GM08714 (cell line): ENCODE measurements around the gene RAPGEF2.
"Not testable (repeated sequence)": the region's sequence is repeated elsewhere in the genome, so short reads cannot be mapped to it uniquely, and the experiment has no call there.

Experiments
- H3K4me3 ChIP-seq: fragments of 200-500 bp; sonication (Bioruptor generic); 2 replicates; pipeline ENCODE4 v1.5.1; 2014; ENCODE audit warnings: mild to moderate bottlenecking, low read length, inconsistent platforms
- ZNF274 ChIP-seq: IDR thresholded peaks from 2 replicates; pipeline ENCODE4 v1.6.1; 2012; ENCODE audit warnings: mild to moderate bottlenecking, low read depth, low read length

Gene RAPGEF2

GRCh38 chr4:159110961-159111360 is 8.1 kb downstream of the RAPGEF2 start:
- TF ChIP-seq ZNF274 = no peak
- H3K4me3 ChIP-seq = no peak overlapping the region

DNA sequence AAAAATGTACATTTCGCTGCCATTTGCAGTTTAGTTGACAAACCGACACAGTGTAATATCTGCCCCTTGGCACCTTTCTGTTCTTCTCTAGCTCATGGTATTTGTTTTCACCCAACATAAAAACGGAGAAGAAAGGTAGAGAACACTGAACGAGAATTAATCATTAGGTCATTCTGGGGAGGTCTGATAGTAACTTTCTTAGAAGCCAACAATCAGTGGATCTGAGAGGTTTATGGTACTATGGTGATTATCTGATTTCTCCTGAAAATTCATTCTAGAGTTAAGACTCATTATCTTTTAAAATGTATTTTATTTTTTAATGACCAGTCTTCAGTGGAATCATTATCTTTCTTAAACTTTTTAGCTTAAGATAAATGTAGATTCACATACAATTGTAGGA is 8.5 kb downstream of the RAPGEF2 start:
- no peak for TF ChIP-seq ZNF274
- H3K4me3 ChIP-seq = no peak overlapping the region

DNA sequence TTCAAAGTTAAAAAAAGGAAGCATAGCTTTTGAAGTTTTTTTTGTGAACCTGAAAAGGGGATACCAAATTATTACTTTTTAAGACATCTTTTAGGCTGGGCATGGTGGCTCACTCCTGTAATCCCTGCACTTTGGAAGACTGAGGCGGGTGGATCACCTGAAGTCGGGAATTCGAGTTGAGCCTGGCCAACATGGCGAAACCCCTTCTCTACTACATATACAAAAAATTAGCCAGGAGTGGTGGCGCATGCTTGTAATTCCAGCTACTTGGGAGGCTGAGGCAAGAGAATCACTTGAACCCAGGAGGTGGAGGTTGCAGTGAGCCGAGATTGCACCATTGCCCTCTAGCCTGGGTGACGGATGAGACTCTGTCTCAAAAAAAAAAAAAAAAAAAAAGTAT is 10.5 kb downstream of the RAPGEF2 start:
- H3K4me3 ChIP-seq = not testable (repeated sequence)

DNA sequence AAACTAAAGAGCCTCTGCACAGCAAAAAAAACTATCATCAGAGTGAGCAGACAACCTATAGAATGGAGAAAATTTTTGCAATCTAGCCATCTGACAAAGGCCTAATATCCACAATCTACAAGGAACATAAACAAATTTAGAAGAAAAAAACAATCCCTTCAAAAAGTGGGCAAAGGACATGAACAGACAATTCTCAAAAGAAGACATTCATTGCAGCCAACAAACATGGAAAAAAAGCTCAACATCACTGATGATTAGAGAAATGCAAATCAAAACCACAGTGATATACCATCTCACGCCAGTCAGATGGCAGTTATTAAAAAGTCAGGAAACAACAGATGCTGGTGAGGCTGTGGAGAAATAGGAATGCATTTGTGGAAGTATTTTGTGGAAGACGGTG is 13.2 kb downstream of the RAPGEF2 start:
- H3K4me3 ChIP-seq = not testable (repeated sequence)

- not testable (repeated sequence) for H3K4me3 ChIP-seq
Observed at GRCh38 chr4:159116693-159117092, 13.8 kb downstream of the RAPGEF2 start.

GRCh38 chr4:159117564-159117963 is 14.7 kb downstream of the RAPGEF2 start:
- no peak for TF ChIP-seq ZNF274
- H3K4me3 ChIP-seq = no peak overlapping the region

- no peak for TF ChIP-seq ZNF274
- no peak overlapping the region for H3K4me3 ChIP-seq
Observed at GRCh38 chr4:159117968-159118367, 15.1 kb downstream of the RAPGEF2 start.

DNA sequence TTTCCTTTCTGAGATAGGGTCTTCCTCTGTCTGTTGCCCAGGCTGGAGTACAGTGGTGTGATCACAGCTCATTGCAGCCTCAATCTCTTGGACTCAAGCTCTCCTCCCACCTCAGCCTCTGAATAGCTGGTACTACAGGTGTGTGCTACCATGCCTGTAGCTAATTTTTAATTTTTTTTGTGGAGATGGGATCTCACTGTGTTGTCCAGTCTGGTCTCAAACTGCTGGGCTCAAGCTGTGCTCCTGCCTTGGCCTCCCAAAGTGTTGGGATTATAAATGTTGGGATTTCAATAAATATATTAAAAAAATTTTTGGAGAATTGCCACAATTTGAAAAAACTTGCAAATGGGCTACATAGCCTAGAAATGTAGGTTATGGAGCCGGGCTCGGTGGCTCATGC is 18.5 kb downstream of the RAPGEF2 start:
- no peak for TF ChIP-seq ZNF274
- H3K4me3 ChIP-seq = no peak overlapping the region

DNA sequence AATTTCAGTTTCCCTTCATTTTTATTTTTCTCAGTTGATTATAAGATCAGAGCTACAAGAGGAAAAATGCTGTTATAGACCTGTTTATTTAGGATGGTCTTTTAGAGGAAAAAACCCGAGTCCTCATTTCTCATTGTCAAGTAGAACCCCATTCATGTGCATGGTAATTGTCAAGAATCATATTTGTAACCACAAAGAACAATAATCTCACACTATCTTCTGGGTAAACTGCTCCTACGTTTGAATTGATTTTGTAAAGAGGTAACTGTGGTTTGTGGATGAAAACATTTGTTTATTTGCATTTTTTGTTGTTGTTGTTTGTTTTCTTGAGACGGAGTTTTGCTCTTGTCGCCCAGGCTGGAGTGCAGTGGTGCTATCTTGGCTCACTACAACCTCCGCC is 23.8 kb downstream of the RAPGEF2 start:
- H3K4me3 ChIP-seq = no peak overlapping the region
- no peak for TF ChIP-seq ZNF274

GRCh38 chr4:159127745-159128518 is 25.1 kb downstream of the RAPGEF2 start:
- TF ChIP-seq ZNF274 = no peak

DNA sequence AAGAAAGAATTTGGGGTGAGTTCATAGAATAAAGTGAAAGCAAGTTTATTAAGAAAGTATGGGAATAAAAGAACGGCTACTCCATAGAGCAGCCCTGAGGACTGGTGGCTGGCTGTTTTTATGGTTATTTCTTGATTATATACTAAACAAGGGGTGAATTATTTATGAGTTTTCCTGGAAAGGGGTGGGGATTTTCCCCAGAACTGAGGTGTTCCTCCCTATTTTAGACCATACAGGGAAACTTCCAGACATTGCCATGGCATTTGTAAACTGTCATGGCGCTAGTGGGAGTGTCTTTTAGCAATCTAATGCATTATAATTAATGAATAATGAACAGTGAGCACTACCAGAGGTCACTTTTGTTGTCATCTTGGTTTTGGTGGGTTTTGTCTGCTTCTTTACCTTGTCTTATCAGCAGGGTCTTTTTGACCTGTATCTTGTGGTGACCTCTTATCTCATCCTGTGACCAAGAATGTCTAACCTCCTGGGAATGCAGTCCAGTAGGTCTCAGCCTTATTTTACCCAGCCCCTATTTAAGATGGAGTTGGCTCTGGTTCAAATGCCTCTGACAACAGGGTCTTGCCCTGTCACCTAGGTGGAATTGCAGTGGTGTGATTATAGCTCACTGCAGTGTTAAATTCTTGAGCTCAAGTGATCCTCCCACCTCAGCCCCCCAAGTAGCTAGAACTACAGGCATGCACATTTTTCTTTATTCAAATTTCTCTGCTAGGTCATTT is 27.1 kb downstream of the RAPGEF2 start:
- no peak overlapping the region for H3K4me3 ChIP-seq
- no peak for TF ChIP-seq ZNF274

More at GRCh38 chr4:159127745-159128518, 25.1 kb downstream of the RAPGEF2 start:
- no peak overlapping the region for H3K4me3 ChIP-seq

GRCh38 chr4:159131564-159131963 is 28.7 kb downstream of the RAPGEF2 start:
- TF ChIP-seq ZNF274 = no peak
- no peak overlapping the region for H3K4me3 ChIP-seq

DNA sequence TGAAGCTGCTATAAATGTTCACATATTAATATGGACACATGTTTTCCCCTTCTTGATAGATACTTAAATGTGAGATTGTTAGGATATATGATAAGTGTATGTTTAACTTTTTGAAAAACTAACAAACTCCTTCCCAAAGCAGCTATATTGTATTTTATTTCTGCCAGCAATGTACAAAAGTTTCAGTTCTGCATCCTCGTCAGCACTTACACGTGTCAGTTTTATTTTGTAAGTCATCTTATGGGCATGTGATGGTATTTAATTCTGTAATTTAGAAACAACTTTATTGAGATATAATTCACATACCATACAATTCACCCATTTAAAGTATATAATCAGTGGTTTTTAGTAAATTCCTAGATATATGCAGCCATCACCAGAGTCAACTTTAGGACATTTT is 31.6 kb downstream of the RAPGEF2 start:
- no peak overlapping the region for H3K4me3 ChIP-seq
- no peak for TF ChIP-seq ZNF274

- TF ChIP-seq ZNF274 = no peak
- H3K4me3 ChIP-seq = no peak overlapping the region
Observed at GRCh38 chr4:159137176-159137575, 34.3 kb downstream of the RAPGEF2 start.

- TF ChIP-seq ZNF274 = no peak
- no peak overlapping the region for H3K4me3 ChIP-seq
Observed at GRCh38 chr4:159138436-159138835, 35.6 kb downstream of the RAPGEF2 start.
